A549 (cell line): ENCODE results near the gene CCT2. TPM values are rescaled to one million over a fixed set of nuclear protein-coding genes. Genes with fewer than 3 reads are reported as not detected.

Experiments
- ATAC-seq, 2 experiments: fragments of 200-7000 bp in 1 of 2; fragments of >200 bp in 1 of 2; cut with Nextera tagmentation in 1 of 2; cut with Tn5 transposase in 1 of 2; 3 replicates each; pipeline versions ENCODE4 v1.8.0 to v1.9.1; 2018 to 2020; ENCODE audit warnings: mild to moderate bottlenecking in 1 of 2, moderate library complexity in 1 of 2
- CTCF ChIA-PET: fragments of 300-600 bp; sonication (Branson Sonifier 250); formaldehyde crosslinking; extraction: SDS; loops from one replicate; lab custom pipeline; 2021; ENCODE audit warnings: antibody characterized with exemption, inconsistent platforms; lab: Yijun Ruan, JAX
- POLR2A ChIA-PET: fragments of 350-600 bp; formaldehyde crosslinking; extraction: SDS; loops from one replicate; lab custom pipeline; 2021; ENCODE audit warnings: antibody characterized with exemption, inconsistent platforms; lab: Yijun Ruan, JAX
- DNase-seq, 2 experiments: peaks; one replicate each; pipeline versions ENCODE4 v3.0.0 to v3.0.0-alpha.2; 2011 to 2016; ENCODE audit warnings: low read depth in 1 of 2, low spot score in 1 of 2
- FAIRE-seq: peaks from 2 replicates; lab custom pipeline; 2011; peaks lifted over from hg19 to GRCh38; lab: Jason Lieb, UNC
- H3K27ac ChIP-seq, 2 experiments: fragments of >200 bp; sonication (Bioruptor Twin); formaldehyde crosslinking; 3 replicates each; pipeline ENCODE4 v1.5.1; 2016 to 2017
- H3K4me1 ChIP-seq: fragments of >200 bp; sonication (Bioruptor Twin); formaldehyde crosslinking; 3 replicates; pipeline ENCODE4 v1.6.1; 2016
- H3K4me2 ChIP-seq: fragments of >200 bp; sonication (Bioruptor Twin); formaldehyde crosslinking; 3 replicates; pipeline ENCODE4 v1.6.1; 2016
- H3K4me3 ChIP-seq: fragments of >200 bp; sonication (Bioruptor Twin); formaldehyde crosslinking; 3 replicates; pipeline ENCODE4 v1.5.1; 2016
- H3K9me3 ChIP-seq: fragments of >200 bp; sonication (Bioruptor Twin); formaldehyde crosslinking; 3 replicates; pipeline ENCODE4 v1.6.1; 2016
- BCL3 ChIP-seq: fragments of >200 bp; sonication (Bioruptor Twin); formaldehyde crosslinking; IDR thresholded peaks from 3 replicates; pipeline ENCODE4 v1.6.1; 2016
- CEBPB ChIP-seq, 2 experiments: fragments of >200 bp in 1 of 2; sonication (Bioruptor Twin) in 1 of 2; formaldehyde crosslinking in 1 of 2; IDR thresholded peaks; 2 replicates each; pipeline ENCODE4 v1.6.1; 2012 to 2016
- EP300 ChIP-seq, 2 experiments: fragments of >200 bp; sonication (Bioruptor Twin); formaldehyde crosslinking; IDR thresholded peaks; 2 replicates in 1 of 2; 3 replicates in 1 of 2; pipeline ENCODE4 v1.6.1; 2016 to 2017
- FOSB ChIP-seq: fragments of 250-450 bp; sonication (Bioruptor Pico); IDR thresholded peaks from 2 replicates; pipeline ENCODE4 v1.5.0; 2020; ENCODE audit warnings: mild to moderate bottlenecking, moderate library complexity
- FOSL2 ChIP-seq, 2 experiments: fragments of 450-650 bp in 1 of 2; fragments of >200 bp in 1 of 2; sonication (Bioruptor Twin) in 1 of 2; formaldehyde crosslinking; IDR thresholded peaks; 2 replicates each; pipeline versions ENCODE4 v1.5.0 to v1.6.1; 2016 to 2020; ENCODE audit warnings: mild to moderate bottlenecking in 1 of 2, moderate library complexity in 1 of 2
- FOXS1 ChIP-seq: fragments of 250-450 bp; sonication (Bioruptor Pico); IDR thresholded peaks from 2 replicates; pipeline ENCODE4 v1.5.0; 2020; ENCODE audit warnings: mild to moderate bottlenecking, moderate library complexity
- HES2 ChIP-seq: fragments of >200 bp; sonication (Bioruptor Twin); formaldehyde crosslinking; IDR thresholded peaks from 2 replicates; pipeline ENCODE4 v1.6.1; 2016
- HOXA7 ChIP-seq: fragments of 250-450 bp; sonication (Bioruptor Pico); IDR thresholded peaks from 2 replicates; pipeline ENCODE4 v1.5.0; 2020; ENCODE audit warnings: mild to moderate bottlenecking, moderate library complexity
- MYC ChIP-seq: IDR thresholded peaks from 2 replicates; pipeline ENCODE4 v1.6.1; 2012; ENCODE audit warnings: mild to moderate bottlenecking, inconsistent platforms, low read length, improper control_type of control experiment, borderline replicate concordance
- NR3C1 ChIP-seq: fragments of >200 bp; sonication (Bioruptor Twin); formaldehyde crosslinking; IDR thresholded peaks from 3 replicates; pipeline ENCODE4 v1.6.1; 2017
- RAD21 ChIP-seq, 2 experiments: fragments of >200 bp in 1 of 2; sonication (Bioruptor Twin) in 1 of 2; formaldehyde crosslinking in 1 of 2; IDR thresholded peaks in 1 of 2; conservative IDR thresholded peaks in 1 of 2; 2 replicates in 1 of 2; 3 replicates in 1 of 2; pipeline ENCODE4 v1.6.1; 2012 to 2018; ENCODE audit warnings: inconsistent platforms in 1 of 2
- RNF2 ChIP-seq: fragments of 200-600 bp; sonication (generic); IDR thresholded peaks from 2 replicates; pipeline ENCODE4 v1.6.1; 2016; ENCODE audit warnings: low read depth, mild to moderate bottlenecking, antibody characterized with exemption, moderate library complexity, borderline replicate concordance
- SMC3 ChIP-seq: fragments of >200 bp; sonication (Bioruptor Twin); formaldehyde crosslinking; IDR thresholded peaks from 3 replicates; pipeline ENCODE4 v1.6.1; 2018; ENCODE audit warnings: inconsistent platforms
- SREBF2 ChIP-seq: fragments of 450-650 bp; IDR thresholded peaks from 2 replicates; pipeline ENCODE4 v1.6.1; 2014; ENCODE audit warnings: mild to moderate bottlenecking, moderate library complexity
- TFCP2L1 ChIP-seq: fragments of 250-450 bp; sonication (Bioruptor Pico); IDR thresholded peaks from 2 replicates; pipeline ENCODE4 v1.5.0; 2021; ENCODE audit warnings: mild to moderate bottlenecking
- ZC3H11A ChIP-seq: fragments of 450-650 bp; IDR thresholded peaks from 2 replicates; pipeline ENCODE4 v1.6.1; 2014; ENCODE audit warnings: antibody characterized with exemption, mild to moderate bottlenecking
- ZFP36 ChIP-seq: fragments of 450-650 bp; IDR thresholded peaks from 2 replicates; pipeline ENCODE4 v1.6.1; 2014; ENCODE audit warnings: borderline replicate concordance; ENCODE audit not compliant: partially characterized antibody
- WGBS: methylation state at CpG from one replicate; pipeline ENCODE4 v1.1.6; 2017; ENCODE audit errors: missing lambda C conversion rate; 5-methylcytosine and 5-hydroxymethylcytosine counted together
- polyA plus RNA-seq, 4 experiments: library from polyadenylated mRNA; depleted of rRNA in 3 of 4; stranded (reverse); fragments of >200 nt; fragmentation: RNase III in 1 of 4; extraction: RNeasy Plus Mini Kit Qiagen cat#74134 plus additional on column Dnase treatment in 1 of 4; gene quantifications; 2 replicates in 3 of 4; 3 replicates in 1 of 4; pipeline ENCODE4 v1.2.3, GENCODE V29; 2011 to 2017

Gene CCT2
- polyA plus RNA-seq, 2 of the 4 experiments (the other 2 are of a cell fraction), result 441 to 548 TPM

DNA sequence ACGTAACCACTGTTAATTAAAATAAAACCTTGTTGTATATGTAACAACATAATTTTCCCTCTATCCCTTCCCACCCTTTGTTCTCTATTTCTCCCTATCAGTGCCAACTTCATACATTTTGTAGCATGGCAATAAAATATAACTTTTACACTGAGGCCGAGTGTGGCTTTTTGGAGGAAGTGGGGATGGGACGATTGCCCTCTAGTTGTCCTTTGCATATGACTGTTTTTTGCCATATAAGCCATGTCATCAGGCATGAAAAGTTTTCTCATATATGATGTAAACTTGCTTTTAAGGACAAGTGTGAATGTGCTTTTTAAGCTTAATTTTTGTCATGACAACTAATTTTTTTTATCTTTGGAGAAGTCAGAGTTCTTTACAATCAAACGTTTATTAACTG lies 6.2 kb upstream of the CCT2 start:
- Histone ChIP-seq H3K4me1 (peaks cover 5% of the 10 kb centered on the region; the same call in 2 of the 3 replicates), H3K4me3 (no peak overlapping the region), H3K27ac (no peak overlapping the region), H3K4me2 (no peak overlapping the region), H3K9me3 (no peaks in the 10 kb centered on the region)
- CTCF ChIA-PET, result interaction anchor here (1.1 to 4.5 kb wide), 3 partner anchors 8 to 221 kb away, joined by 3 to 35 read pairs (median 3); no protein-coding TSS in a partner anchor
- ATAC-seq (no peak), FAIRE-seq (no peak), DNase-seq (no peak)
- 90% methylated on average over 4 of the region's 4 CpGs for WGBS
- POLR2A ChIA-PET, result no interaction called here
- no peak for TF ChIP-seq MYC

GRCh38 chr12:69580074-69580473 lies 5.2 kb upstream of the CCT2 start:
- FAIRE-seq (no peak), DNase-seq (no peak), ATAC-seq (no peak)
- Histone ChIP-seq H3K4me2 (no peak overlapping the region), H3K9me3 (no peaks in the 10 kb centered on the region), H3K4me1 (peaks cover 5% of the 10 kb centered on the region; the same call in 2 of the 3 replicates), H3K27ac (no peak overlapping the region), H3K4me3 (no peak overlapping the region)
- WGBS, result 93% methylated on average over 1 of the region's 1 CpG
- TF ChIP-seq RNF2 (no peak), NR3C1 (no peak), FOSL2 (IDR thresholded peaks at IDR 0.05) (no peak), FOSL2 (CRISPR knock-in tag; IDR thresholded peaks at IDR 0.05) (no peak), SREBF2 (no peak), SMC3 (no peak), FOSB (CRISPR knock-in tag) (no peak)
- CTCF ChIA-PET, result interaction anchor here (1.1 to 4.5 kb wide), 4 partner anchors 9 to 222 kb away, joined by 3 to 35 read pairs (median 4); no protein-coding TSS in a partner anchor
- POLR2A ChIA-PET, result no interaction called here

GRCh38 chr12:69583203-69583602 lies 2.1 kb upstream of the CCT2 start:
- peak in 1 of 2 experiments; percentile 8; a peak in 1 of 6 replicates for ATAC-seq
- Histone ChIP-seq H3K27ac (no peak overlapping the region), H3K9me3 (no peaks in the 10 kb centered on the region), H3K4me3 (no peak overlapping the region), H3K4me1 (peaks cover 10% of the 10 kb centered on the region), H3K4me2 (no peak overlapping the region)
- POLR2A ChIA-PET, result no interaction called here
- no peak for FAIRE-seq
- no peak for TF ChIP-seq FOXS1 (CRISPR knock-in tag)
- no peak for TF ChIP-seq EP300 (IDR thresholded peaks at IDR 0.05)
- TF ChIP-seq RAD21 (conservative IDR thresholded peaks at IDR 0.05 in 1 of 2, IDR thresholded peaks at IDR 0.05 in 1 of 2), result 0 out of 5 replicates have a peak, but pooled peaks of 1 of the 2 experiments have one; percentile 15
- CTCF ChIA-PET, result interaction anchor here (1.1 to 4.5 kb wide), 3 partner anchors 12 to 195 kb away, joined by 4 to 35 read pairs (median 23); no protein-coding TSS in a partner anchor
- no peak for DNase-seq

DNA sequence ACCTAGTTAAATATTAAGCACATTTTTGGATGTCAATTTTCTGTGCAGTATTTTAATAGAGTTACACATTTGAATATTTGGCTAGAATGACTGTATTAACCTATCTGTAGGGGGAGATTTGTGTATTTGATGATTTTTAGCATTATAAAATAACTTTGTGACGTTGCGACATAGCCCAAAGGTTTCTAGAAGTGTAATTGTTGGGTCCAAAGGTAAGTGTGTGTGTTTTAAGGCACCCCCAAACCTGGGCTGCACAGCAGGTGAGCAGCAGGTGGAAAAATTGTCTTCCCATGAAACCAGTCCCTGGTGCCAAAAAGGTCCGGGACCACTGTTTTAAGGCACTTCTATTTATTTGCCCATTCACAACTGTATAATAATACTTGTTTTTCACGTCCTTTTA lies 3.3 kb downstream of the CCT2 start:
- Histone ChIP-seq H3K9me3 (no peaks in the 10 kb centered on the region), H3K4me3 (no peak overlapping the region), H3K27ac (no peak overlapping the region), H3K4me2 (no peak overlapping the region), H3K4me1 (peaks cover 10% of the 10 kb centered on the region)
- TF ChIP-seq HOXA7 (CRISPR knock-in tag) (peak; percentile 55; the same call in 1 of the 2 replicates), TFCP2L1 (CRISPR knock-in tag) (no peak), CEBPB (IDR thresholded peaks at IDR 0.05) (peak in 1 of 2 experiments; percentile 41; a peak in 1 of 4 replicates), BCL3 (no peak)
- no peak for FAIRE-seq
- WGBS, result 96% methylated on average over 4 of the region's 4 CpGs
- ATAC-seq, result no peak
- DNase-seq, result no peak
- ChIA-PET CTCF (no interaction called here), POLR2A (no interaction called here)

DNA sequence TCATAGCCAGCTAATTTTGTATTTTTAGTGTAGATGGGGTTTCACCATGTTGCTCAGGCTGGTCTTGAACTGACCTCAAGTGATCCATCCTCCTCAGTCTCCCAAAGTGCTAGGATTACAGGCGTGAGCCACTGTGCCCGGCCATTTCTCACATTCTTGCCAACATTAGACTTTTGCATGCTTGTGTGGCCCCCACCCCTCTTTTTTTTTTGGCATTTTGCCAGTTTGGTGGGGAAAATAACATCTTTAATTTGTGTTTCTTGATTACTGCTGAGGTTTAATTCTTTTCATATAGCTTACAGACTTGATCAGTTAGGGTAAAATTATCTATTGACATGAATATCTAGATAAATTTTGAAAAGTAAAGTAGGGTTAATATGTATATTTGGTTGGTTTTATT lies 3.8 kb downstream of the CCT2 start:
- no peak for ATAC-seq
- CTCF ChIA-PET, result interaction anchor here (0.7 to 1.1 kb wide), 3 partner anchors 10 to 219 kb away, joined by 3 to 4 read pairs (median 3); no protein-coding TSS in a partner anchor

More for the DNA sequence above, 3.8 kb downstream of the CCT2 start:
- Histone ChIP-seq H3K27ac (no peak overlapping the region), H3K9me3 (no peaks in the 10 kb centered on the region), H3K4me2 (no peak overlapping the region), H3K4me3 (no peak overlapping the region), H3K4me1 (peaks cover 10% of the 10 kb centered on the region)
- no peak for TF ChIP-seq HES2
- no peak for TF ChIP-seq ZFP36
- no peak for TF ChIP-seq SREBF2
- TF ChIP-seq FOSL2 (IDR thresholded peaks at IDR 0.05), result no peak
- no peak for TF ChIP-seq FOSL2 (CRISPR knock-in tag; IDR thresholded peaks at IDR 0.05)
- TF ChIP-seq ZC3H11A, result no peak
- no peak for TF ChIP-seq BCL3
- DNase-seq, result no peak
- WGBS, result 98% methylated on average over 2 of the region's 2 CpGs
- POLR2A ChIA-PET, result interaction anchor here (1.0 kb wide), 1 partner anchor 245 kb away, joined by 3 read pairs; no protein-coding TSS in a partner anchor
- no peak for FAIRE-seq
